Cerebellar cortex (tissue), 1 donor: ENCODE measurements around the gene GAB3.

Experiments
- DNase-seq: peaks from one replicate; pipeline ENCODE4 v3.0.0-alpha.2; 2015; ENCODE audit warnings: low spot score

GAB3 gene, protein sequence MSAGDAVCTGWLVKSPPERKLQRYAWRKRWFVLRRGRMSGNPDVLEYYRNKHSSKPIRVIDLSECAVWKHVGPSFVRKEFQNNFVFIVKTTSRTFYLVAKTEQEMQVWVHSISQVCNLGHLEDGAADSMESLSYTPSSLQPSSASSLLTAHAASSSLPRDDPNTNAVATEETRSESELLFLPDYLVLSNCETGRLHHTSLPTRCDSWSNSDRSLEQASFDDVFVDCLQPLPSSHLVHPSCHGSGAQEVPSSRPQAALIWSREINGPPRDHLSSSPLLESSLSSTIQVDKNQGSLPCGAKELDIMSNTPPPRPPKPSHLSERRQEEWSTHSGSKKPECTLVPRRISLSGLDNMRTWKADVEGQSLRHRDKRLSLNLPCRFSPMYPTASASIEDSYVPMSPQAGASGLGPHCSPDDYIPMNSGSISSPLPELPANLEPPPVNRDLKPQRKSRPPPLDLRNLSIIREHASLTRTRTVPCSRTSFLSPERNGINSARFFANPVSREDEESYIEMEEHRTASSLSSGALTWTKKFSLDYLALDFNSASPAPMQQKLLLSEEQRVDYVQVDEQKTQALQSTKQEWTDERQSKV

GRCh38 chrX:154750301-154751202 lies at the start of gene GAB3:
Gene GAB3 (minus strand): TSS chrX:154751077. CDS start chrX:154751025, 52 bp downstream.
- DNase-seq = no peak

DNA sequence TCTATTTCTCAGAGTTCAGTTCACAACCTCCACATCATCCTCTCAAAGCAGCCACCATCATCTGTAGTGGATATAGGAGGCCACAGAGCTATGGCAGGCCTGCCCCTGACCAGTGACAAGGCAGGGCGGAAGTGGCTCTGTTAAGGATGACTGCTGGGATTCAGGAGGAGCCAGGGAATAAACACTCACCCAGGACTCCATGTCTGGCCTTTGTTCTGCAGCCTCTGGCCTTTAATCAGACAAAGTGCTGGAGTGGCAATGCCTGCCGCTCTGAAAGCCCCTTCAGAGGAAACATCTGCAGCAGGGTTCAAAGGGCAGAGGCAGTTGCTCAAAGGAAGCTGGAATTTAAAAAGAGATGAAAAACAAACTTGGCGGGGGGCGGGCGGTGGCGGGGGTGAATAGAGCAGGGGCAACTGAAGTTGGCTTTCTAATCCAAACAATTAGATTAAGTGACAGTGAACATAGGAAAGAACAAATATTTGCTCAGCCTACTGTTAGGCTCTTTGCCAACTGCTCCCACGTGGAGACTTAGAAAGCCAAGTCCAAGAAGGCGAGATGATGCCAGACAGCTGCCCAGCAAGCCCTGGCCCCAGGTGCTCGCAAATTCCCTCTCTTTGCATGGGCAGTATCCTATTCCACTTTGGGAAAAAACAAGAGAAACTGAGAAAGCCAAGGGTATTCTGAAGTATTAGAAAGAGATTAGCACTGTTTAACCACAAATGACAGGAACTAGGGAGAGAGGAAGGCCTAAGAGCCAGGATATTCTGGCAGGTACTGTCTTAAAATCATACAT lies 48.9 kb upstream of the GAB3 start:
- no peak for DNase-seq

- DNase-seq = no peak
These were observed 46.1 kb upstream of the GAB3 start for GRCh38 chrX:154797006-154797405.

DNA sequence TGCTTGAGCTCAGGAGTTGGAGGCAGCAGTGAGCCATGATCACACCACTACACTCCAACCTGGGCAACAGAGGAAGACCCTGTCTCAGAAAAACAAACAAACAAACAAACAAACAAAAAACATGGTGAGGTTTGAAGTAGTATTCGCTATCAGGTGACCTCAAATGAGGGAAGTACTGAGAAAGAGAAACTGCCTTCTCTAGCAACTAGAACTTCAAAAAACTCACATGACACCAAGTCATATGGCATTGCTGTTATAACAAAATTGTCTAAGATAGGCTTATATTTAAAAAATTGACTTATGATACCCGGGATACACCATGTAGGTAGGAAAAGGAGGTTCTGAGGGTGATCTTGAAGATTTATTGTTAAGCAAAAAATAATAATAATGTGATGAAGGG lies 44.1 kb upstream of the GAB3 start:
- no peak for DNase-seq

DNA sequence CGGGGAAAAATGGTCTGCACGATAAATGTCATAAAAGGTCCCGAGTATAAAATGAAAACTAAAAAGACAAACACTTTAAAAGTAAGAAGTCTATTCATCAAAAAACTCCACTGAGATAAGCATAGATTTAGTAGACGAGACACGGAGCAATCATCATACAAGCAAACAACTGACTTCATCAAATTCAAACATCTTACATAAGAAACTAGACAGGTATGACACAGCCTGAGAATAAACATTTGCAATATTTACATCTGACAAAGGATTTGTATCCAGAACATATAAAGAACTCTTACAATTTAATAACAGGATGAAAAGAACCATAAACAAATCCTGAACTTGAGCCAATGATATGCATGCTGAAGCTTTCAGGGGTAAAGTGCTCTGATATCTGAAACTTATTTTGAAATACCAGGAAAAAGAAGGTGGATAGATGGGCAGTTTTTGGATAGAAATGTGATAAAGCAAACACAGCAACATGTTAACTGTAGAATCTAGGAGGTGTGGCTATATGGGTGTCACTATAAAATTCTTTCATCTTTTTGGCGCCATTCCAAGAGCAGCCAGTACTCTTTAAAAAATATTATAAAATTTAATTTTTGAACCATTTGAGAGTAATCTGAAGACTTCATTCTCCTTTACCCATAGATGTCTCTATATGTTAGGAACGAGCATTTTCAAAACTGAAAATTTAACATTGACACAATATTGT lies 42.4 kb upstream of the GAB3 start:
- DNase-seq = no peak

GRCh38 chrX:154791939-154792338 lies 41.1 kb upstream of the GAB3 start:
- DNase-seq = no peak

DNA sequence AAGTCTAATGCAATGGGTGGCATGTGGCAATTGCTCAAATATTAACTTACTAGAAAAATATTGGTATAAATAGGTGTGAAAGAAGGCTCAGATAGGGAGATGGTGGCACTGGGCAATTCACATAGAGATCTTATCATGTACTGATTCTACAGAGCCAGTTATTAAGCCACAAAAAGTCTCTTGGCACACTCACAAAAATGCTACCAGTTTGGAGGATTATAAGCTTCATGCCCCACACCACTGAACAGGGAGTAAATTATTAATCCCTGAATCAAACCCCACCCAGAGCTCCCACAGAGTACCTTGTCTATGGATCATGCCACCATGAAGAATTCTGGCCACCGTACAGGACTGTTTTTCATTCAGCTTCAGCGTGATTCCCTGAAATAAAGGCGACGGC lies 40.6 kb upstream of the GAB3 start:
- no peak for DNase-seq

DNA sequence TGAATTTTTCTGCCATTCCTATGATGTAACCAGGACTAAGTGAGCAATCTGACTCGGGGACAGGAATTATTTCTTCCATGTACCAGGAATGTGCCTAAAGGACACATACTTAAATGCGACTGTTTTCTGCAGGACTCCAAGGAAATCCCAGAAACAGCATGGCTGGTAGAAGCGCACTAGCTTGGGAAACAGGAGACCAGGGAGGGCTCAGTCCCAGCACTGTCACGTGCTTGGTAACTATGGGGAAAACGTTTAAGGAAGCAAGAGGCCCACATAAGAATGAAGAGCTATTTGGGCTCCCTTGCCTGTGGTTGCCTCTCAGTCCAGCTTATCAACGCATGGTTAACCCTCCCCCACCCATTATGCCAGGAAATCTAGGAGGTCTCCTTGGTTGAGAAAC lies 34.8 kb upstream of the GAB3 start:
- no peak for DNase-seq

GRCh38 chrX:154784149-154784995 lies 33.5 kb upstream of the GAB3 start:
- no peak for DNase-seq

GRCh38 chrX:154780968-154781367 lies 30.1 kb upstream of the GAB3 start:
- no peak for DNase-seq

- no peak for DNase-seq
These were observed 28.4 kb upstream of the GAB3 start for GRCh38 chrX:154779261-154779660.

DNA sequence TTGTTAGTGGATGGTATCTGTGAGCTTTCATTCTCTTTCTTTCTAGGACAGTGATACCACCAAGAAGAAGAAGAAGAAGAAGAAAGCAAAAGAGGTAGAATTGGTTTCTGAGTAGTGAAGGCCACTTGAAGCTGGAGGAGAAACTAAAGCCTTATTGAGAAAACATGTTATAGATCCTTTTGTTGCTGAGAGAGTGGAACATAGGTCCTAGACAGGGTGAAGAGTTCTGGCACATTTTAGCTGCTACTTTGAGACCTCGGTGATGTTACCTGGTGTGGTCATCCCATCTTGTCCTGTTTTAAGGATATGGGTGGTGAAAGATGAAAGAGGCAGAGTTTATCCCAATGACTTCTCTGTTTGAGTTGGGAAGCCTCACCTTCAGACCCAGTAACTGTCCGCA lies 25.9 kb upstream of the GAB3 start:
- DNase-seq = no peak

- DNase-seq = no peak
These were observed 24.8 kb upstream of the GAB3 start for GRCh38 chrX:154775419-154776349.

- no peak for DNase-seq
These were observed 23.7 kb upstream of the GAB3 start for GRCh38 chrX:154774622-154775021.

GRCh38 chrX:154762537-154763296 lies 11.8 kb upstream of the GAB3 start, which contains the start of gene DKC1:
Gene DKC1 (plus strand): TSS chrX:154762864. CDS start chrX:154762966, 102 bp downstream.
- peak; percentile 92 for DNase-seq

DNA sequence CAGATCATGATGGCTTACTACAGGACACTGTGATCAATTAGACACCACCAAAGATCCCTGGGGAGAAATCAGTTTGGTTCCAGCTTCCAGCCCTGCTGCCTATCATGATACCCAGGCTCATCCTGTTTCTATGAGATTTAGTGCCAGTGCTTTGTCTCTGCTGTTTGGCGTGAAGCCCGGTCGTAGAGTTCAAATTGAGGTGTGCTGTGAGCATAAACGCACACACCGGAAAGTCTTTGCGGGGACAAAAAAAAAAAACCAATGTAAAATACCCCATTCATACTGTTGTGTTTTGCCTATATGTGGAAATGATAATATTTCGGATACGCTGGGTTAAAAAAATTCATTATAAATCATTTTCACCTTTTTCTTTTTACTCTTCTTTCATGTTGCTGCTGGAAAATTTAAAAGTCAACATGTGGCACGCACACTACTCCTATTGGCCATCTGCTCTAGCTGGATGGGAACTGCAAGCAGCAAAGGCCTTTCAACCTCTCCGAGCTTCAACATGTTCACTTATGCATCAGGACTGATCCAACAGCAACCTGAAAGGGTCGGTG lies 11.2 kb upstream of the GAB3 start:
- DNase-seq = no peak

DNA sequence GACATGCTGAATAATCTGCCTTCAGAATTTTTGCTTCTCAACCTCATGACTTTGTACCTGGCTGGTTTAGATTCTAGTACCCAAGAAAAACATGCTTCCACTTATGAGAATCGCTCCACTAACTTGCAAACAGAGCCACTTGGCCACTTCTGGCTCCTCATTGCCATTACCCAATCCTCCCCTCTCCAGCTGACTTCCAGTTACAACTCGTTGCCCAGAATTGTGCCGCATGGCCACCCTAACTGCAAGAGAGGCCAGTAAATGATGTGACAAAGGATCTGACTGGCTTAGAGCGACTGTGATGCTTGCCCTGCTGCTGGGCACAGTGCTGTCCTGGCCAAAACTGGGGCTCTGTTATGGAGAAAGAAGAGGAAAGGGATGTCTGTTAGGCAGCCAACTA lies 7.8 kb upstream of the GAB3 start:
- DNase-seq = no peak
